HuH-7.5 (cell line): ENCODE measurements around the gene LCOR.
"Not testable (repeated sequence)": the region's sequence is repeated elsewhere in the genome, so short reads cannot be mapped to it uniquely, and the experiment has no call there.

ENCODE experiments used
- DNase-seq: peaks from one replicate; pipeline ENCODE4 v3.0.0; 2011; ENCODE audit warnings: low spot score

LCOR gene

DNA sequence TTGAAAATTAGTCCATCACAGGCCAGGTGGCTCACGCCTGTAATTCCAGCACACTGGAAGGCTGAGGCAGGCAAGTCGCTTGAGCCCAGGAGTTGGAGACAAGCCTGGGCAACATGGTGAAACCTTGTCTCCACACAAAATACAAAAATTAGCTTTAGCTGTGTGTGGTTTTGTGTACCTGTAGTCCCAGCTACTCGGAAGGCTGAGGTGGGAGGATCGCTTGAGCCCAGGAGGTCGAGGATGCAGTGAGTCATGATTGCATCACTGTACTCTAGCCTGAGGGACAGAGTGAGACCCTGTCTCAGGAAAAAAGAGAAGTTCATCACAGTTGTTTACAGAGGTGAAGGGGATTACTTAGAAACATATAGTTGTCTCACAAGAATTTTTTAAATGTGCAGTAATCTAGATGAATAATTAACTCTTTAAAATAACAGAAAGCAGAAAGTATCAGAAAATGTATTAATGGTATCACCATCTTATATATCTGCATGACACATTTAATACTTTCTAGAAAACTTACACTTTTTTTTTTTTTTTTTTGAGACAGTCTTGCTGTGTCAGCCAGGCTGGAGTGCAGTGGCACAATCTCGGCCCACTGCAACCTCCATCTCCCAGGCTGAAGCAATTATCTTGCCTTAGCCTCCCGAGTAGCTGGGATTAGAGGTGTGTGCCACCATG, 8.9 kb downstream of the LCOR start:
- DNase-seq = no peak

DNA sequence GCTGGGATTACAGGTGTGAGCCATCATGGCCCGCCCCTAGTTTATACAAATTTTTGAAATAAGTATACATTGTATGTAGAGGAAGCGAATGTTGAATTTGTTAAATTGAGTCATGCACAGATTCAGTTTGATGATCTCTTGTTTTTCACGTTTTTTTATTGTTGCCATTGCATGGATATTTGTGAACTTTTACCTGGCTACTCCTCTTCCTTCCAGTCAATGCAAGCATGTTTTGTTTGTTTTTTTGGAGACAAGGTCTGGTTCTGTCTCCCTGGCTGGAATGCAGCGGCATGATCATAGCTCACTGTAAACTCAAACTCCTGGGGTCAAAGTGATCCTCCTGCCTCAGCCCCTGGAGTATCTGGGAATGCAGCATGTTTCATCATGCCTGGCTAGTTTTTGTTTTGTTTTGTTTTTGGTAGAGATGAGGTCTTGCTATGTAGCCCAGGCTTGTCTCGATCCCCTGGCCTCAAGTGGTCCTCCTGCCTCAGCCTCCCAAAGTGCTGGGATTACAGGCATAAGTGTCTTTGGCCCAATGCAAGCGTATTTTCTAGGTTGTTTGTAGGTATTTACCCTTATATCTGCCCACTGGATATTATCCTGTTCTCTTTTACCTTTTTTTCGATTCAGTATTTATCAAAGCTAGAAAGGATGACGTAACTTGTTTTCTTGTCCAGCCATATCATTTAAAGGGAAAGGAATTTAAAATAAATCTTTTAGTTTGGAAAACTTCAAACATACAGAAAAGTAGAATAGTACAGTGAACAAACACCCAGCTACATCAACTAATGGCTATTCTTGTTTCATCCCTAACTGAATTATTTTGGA, 11.0 kb downstream of the LCOR start:
- DNase-seq = no peak

DNA sequence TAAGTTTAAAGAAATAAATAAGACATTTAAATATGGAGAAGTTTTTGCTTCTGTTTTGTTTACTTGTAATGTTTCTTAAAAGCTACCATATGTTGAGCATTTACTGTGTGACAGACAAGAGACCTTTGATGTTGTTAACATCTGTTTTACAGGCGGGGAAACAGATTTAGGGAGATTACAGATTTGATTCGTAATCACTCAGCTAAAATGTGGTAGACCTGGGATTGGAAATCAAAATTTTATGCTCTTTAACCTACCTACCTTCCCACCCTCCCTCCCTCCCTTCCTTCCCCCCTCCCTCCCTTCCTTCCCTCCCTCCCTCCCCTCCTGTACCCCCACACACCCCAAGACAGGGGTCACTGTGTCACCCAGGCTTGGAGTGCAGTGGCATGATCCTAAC, 11.7 kb downstream of the LCOR start:
- no peak for DNase-seq

DNA sequence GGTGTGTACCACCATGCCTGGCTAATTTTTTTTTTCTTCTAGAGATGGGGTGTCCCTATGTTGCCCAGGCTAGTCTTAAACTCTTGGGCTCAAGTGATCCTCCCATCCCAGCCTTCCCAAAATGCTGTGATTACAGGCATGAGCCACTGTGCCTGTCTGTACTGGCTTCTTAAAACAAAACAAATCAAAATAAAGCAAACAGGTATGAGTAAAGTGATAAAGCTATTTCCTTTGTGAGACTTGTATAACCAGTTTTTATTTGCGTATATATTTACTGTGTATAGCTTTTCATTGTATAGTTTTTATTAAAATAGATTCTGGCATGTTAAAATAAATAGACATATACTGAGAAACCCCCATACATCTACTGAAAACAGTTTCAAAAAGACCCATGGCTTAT, 14.3 kb downstream of the LCOR start:
- no peak for DNase-seq

DNA sequence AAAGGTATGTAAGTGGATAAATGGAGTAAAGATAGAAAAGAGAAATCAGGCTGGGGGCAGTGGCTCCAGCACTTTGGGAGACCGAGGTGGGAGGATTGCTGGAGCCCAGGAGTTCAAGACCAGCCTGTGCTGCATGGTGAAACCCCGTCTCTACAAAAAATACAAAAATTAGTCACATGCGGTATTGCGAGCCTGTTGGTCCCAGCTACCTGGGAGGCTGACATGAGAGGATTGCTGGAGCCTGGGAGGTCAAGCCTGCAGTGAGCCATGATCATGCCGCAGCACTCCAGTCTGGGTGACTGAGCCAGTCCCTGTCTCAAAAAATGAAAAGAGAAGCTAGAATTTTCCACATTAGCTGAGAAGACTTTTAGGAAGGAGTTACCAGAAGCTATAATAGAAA, 14.8 kb downstream of the LCOR start:
- DNase-seq = no peak

DNA sequence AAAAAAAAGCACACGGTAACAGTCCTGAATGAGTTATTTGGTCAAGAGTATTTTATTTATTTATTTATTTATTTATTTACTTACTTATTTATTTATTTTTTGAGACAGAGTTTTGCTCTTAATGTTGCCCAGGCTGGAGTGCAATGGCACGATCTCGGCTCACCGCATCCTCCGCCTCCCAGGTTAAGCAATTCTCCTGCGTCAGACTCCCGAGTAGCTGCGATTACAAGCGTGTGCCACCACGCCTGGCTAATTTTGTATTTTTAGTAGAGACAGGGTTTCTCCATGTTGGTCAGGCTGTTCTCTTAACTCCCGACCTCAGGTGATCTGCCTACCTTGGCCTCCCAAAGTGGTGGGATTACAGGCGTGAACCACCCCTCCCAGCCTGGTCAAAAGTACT, 15.3 kb downstream of the LCOR start:
- DNase-seq = not testable (repeated sequence)

DNA sequence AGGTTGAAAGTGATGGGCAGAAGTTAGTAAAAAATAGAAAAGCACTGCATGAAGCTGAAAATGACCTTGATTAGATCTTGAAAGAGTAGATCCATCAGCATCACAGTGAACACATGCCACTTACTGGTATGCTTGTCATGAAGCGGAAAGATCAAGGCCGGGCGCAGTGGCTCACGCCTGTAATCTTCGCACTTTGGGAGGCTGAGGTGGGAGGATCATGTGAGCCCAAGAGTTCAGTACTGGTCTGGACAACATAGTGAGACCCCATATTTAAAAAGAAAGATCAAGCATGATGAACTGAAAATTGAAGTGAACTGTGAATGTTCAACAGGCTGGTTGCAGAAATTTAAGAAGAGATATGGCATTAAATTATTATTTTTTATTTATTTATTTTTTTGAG, 18.0 kb downstream of the LCOR start:
- DNase-seq = no peak

DNA sequence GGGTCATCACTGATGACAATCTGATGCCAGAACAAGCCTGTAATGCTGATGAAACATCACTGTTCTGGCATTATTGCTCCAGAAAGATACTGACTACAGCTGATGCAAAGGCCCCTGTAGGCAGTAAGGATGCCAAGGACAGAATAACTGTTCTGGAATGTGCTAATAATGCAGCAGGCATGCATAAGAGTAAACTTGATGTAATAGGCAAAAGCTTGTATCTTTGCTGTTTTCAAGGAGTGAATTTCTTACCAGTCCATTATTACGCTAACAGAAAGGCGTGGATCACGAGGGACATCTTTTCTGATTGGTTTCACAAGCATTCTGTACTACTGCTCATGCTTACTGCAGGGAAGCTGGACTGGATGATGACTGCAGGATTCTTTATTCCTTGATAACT, 18.7 kb downstream of the LCOR start:
- DNase-seq = no peak

DNA sequence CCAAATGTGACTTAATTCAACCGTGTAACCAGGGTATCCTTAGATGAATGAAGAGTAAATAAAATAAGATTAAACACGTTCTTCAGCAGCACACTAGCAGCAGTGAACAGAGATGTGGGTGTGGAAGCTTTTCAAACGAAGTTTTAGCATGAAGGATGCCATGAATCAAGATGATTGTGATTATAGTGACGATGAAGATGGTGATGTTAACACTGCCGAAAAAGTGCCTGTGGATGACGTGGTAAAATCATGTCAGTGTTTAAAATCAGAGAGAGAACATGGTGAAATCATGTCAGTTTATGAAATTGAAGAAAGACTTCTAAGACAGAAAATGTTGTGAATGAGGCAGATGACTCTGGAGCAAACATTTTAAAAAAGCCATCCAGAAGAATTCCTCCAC, 19.2 kb downstream of the LCOR start:
- DNase-seq = no peak

DNA sequence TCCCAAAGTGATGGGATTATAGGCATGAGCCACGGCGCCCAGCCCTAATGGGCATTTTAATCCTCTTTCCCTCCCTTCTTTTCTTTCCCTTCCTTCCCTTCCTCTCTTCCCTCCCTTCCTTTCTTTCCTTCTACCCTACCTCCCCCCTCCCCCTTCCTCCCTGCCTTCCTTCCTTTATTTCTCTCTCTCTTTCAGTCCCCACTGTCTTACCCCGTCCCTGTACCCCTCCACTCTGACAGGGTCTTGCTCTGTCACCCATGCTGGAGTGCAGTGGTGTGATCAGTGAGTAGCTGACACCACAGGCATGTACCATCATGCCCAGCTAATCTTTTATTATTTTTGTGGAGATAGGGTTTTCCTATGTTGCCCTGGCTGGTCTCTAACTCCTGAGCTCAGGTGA, 24.2 kb downstream of the LCOR start:
- no peak for DNase-seq

DNA sequence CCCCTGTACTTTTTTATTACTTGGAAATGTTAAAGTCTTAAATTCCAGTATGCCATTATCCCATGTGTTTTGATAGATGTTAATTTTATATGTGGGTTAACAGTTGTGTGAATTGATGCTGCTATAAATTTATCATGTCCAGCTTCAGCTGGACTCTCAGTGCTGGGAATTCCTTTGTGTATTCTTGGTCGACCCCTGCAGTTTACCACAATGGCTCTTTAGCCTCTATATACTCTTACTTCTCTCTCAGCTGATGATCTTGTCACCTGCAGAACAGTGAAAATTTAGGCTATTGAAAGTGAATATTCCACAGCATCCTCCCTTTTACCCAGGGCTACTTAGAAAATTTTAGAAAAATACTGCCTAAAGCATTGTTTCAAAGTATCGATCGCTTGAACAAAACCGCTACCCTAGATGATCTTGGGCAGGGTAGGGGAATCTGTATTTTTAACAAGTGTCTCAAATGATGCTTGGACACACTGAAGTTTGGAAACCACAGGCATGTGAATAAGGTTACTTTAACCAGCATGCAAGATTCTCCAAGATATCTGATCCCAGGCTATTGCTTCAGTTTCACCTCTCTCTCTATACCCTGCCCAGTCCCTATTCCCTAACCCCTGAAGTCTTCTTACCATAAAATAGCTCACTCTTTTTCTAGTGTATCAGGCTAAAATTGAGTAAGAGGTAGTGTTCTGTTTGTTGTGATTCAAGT, 25.4 kb downstream of the LCOR start:
- no peak for DNase-seq

DNA sequence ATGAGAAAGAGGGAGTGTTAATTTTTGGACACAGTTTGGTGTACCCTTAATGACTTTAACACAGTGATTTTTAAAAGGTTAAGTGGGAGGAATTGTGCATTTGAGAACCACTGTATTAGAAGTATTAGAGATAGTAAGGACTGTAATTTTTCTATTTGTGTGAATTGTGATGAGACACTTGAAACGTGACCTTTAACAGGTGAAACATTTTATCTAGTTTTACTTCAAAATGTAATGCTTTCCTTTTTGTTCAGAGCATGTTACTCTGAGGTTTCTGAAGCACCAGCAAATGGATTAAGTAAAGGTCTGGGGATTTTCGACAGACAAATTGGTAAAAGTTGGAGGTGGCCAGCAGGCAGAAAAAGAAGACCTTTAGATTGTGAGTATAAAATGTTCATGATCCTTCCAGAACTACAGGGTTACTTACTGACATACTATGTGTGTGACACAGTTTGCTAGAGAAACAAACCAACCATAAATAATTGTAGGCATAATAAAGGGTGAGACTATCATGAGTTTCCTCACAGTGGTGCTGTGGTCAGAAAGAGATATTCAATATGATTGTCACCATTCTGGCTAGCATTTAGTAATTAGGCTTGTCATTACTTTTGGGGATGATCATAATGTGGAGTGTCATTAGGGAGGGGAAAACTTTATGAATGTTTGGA, 26.1 kb downstream of the LCOR start:
- no peak for DNase-seq

DNA sequence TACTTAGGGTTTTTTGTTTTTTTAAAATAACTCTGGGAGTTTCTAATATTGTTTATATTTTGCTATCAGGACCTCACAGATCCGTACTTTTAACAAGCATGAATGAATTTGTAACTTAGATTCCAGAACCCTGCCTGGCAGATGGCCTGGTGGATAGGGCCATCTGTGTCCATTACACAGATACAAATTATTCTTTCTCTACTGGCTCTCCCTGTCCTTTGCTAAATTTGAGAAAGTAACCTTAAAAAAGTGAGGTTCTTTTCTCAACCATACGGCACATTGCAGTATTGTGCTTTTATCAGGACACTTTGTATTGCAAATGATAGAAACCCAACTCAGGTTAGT, 26.6 kb downstream of the LCOR start:
- no peak for DNase-seq

DNA sequence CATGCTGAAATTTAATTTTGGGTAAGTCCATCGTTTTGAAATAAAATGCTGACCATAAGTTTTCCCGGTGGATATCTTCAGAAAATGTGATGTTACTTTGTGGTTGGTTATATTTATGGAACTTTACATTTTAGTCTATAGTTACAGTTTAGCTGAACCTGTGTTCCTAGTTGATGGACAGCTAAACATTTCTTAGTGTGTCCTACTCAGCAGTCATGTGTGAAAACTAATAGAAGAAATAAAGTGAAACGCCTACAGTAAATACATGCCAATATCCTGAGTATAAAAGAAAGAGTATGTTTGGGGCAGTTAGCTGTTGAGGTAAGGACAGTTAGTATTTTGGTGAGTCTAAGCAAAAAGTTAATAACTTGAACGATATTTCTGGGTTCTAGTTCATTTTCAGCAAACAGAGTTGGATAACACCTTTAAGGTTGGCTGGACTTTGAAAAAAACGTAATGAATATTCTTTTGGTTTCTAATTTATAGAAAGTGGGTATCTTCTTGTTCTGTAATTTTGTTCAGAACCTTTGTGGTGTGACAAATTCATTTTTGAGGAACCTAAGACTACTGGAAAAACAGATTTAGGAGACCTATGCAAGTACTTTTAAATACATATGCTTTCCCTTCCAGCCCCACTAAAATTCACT, 28.7 kb downstream of the LCOR start:
- DNase-seq = no peak

DNA sequence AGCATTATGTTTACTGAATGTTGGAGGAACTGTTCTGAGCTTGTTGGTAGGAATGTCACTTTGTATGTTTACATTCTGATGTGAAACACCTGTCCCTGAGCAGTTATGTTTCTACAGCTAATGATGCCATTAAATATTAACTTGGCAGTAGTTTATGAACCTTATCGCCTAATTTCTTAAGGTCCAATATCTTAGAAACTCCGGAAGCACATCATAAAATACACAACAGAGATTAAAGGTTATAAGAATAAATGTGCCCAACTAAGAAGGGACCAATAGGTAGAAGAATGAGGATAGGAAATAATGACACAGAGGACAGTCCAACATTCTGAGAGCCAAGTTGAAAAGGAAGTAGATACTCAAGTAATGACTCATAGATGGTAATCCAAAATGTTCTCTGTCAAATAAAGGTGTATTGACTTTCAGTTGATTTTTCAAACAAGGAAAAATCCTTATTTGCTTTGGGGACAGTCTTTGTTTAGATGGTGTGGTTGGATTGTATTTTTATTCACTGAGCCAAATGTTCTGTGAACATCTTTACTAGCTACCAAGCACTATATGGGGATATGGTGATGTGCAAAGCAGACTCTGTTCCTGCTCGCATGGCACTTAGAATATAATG, 31.9 kb downstream of the LCOR start:
- DNase-seq = peak; percentile 29

DNA sequence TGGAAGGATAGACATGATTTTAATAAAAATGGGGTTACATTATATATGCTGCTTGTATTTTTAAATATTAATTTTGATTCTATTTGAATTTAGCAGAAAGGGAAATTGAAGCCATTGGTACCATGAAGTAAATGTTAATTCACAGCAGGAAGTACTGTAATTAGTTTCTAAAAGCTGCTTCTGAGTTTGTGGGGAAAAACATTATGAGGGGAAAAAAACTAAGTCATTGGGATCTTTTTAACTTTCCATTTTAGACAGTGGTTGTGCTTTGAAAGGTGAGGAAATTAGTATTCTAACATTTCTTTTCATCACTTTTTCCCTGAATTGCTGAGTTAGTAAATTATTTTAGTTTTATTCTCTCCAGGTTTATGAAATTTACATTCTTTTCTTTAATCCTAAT, 41.0 kb downstream of the LCOR start:
- DNase-seq = no peak

DNA sequence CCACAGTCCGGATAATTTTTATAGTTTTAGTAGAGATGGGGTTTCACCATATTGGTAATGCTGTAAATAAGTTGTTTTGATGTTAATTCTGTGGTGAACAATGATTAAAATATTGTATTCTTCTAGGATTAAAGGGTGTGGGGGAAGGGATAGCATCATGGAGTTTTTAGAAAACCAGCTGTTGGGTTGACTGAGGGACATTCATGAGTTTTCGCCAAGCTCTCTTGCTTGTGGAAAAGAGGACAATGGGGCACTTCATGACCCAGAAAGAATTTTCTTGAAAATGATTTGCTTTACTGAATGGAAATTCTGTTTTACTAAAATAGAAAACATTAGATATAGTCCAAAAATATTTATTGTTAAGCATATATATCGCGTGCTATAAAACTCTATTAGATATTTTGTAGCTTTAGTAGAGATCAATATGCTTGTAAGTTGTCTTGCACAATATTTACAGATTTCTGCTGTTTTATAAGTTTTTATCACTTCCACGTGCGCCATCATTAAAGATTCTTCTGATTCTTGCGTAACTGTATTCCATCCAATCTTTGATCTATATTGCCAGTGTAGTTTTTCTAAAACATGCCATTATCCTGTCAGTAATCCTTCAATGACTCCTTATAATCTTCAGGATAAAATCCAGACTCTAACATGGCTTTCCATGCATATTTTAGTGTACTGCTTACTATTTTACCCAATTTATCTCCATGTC, 41.8 kb downstream of the LCOR start:
- no peak for DNase-seq

DNA sequence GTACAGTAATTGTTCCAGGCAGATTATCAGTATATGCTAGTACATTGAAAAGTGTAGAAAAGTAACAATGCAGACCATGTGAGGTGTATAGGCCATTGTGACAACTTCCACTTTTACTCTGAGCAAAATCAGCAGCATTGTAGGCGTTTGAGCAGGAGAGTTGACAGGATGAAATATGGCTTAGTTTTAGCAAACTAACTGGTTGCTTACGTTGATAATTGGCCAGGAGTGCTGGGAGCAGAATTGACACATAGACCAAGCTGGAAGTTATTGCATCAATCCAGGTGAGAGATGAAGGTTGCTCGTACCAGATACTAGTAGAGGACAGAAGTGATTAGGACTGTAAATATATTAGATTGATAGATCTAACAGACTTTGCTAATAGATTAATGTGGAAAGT, 46.0 kb downstream of the LCOR start:
- DNase-seq = no peak

DNA sequence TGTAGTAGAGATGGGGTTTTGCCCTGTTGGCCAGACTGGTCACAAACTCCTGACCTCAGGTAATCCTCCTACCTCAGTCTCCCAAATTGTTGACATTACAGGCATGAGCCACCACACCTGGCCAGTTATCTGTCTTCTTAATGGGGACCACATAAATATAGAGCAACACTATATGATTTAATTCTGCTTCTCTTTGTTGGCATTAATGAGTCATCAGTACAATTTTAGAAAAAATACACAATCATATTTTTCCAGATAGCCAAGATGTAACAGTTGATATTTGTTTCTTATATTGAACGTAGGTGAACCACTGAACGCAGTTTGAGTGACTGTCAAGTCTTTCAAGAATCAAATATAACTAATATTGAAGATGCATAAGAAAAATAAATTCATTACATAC, 48.5 kb downstream of the LCOR start:
- no peak for DNase-seq

DNA sequence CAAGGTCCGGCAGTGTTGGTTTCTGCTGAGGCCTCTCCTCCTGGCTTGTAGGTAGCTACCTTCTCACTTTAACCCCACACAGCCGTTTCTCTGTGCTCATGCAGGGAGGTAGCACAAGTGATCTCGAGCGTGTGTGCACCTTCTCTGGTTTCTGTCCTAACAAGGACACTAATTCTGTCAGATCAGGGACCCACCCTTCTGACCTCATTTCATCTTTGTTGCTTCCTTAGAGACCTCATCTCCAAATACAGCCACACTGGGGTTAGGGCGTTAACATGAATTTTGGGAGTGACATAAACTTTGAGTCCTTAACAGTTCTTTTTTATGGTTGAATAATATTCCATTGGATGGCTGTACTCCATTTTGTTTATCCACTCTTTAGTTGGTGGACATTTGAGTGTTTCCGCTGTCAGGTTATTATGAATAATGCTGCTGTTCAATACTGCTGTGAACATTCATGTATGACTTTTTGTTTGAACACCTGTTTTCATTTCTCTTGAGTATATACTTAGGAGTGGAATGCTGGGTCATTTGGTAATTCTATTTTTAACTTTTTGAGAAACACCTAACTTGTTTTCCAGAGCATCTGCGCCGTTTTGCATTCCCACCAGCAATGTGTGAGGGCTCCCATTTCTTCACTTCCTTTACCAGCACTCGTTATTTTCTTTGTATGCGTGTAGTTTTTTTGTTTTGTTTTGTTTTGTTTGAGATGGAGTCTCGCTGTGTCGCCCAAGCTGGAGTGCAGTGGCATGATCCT, 57.5 kb downstream of the LCOR start:
- no peak for DNase-seq

DNA sequence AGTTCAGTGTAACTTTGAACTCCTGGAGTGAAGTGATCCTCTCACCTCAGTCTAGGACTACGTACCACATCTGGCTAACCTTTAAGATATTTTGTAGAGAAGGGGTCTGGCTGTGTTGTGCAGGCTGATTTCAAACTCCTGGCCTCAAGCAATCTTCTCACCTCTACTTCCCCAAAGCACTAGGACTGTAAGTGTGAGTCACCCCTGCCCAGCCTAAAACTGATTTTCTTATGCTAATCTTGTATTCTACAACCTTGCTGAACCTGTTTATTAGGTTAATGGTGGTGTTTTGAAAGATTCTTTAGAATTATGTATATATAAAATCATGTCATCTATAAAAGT, 58.0 kb downstream of the LCOR start:
- no peak for DNase-seq
